GM12873 (cell line): ENCODE measurements around the gene PRDX2.

Experiments
- CTCF ChIP-seq: IDR thresholded peaks from 2 replicates; pipeline ENCODE4 v1.5.1; 2012; ENCODE audit warnings: low read depth, mild to moderate bottlenecking, moderate library complexity, low read length, control low read depth; ENCODE audit not compliant: insufficient read depth; ENCODE audit errors: missing control alignments

PRDX2 gene

GRCh38 chr19:12806242-12807081, 4.9 kb upstream of the PRDX2 start, which contains the start of gene RNASEH2A:
TSS of gene RNASEH2A (plus strand) at chr19:12806584. CDS start at chr19:12806674, 90 bp downstream.
- peak; percentile 19 for TF ChIP-seq CTCF

GRCh38 chr19:12804051-12804450, 2.5 kb upstream of the PRDX2 start:
- no peak for TF ChIP-seq CTCF

GRCh38 chr19:12802267-12803106, 887 bp upstream of the PRDX2 start:
- no peak for TF ChIP-seq CTCF

GRCh38 chr19:12800923-12801465, 606 bp downstream of the PRDX2 start:
- TF ChIP-seq CTCF = no peak

GRCh38 chr19:12800466-12800770, 1.2 kb downstream of the PRDX2 start:
- TF ChIP-seq CTCF = no peak

GRCh38 chr19:12799742-12800465, 1.7 kb downstream of the PRDX2 start:
- no peak for TF ChIP-seq CTCF
